Measurements from ENCODE around the gene KRTAP5-9. TPM values are rescaled to one million over a fixed set of nuclear protein-coding genes. Genes with fewer than 3 reads are reported as not detected.

KRTAP5-9 gene
- total and polyA plus RNA-seq, 2 of the 8 experiments (the other 6 are each of a cell fraction or from before 2014, with no cell fraction given): 0.11 TPM; not detected in 1

GRCh38 chr11:71542879-71543777, 5.1 kb upstream of the KRTAP5-9 start (continued):
- no peak for TF ChIP-seq JUND (IDR thresholded peaks at IDR 0.05; ENCODE audit: low read length)

Data from H1 (cell line).